ENCODE results near the gene RNF212B. TPM values are rescaled to one million over a fixed set of nuclear protein-coding genes. Genes with fewer than 3 reads are reported as not detected.

The RNF212B gene
- total RNA-seq, 2 experiments from 2014 or later: not detected

GRCh38 chr14:23248601-23249000, 10.9 kb downstream of the RNF212B start:
- no peak for TF ChIP-seq CTCF (IDR thresholded peaks at IDR 0.05)
- Histone ChIP-seq H3K4me1 (ENCODE audit: insufficient read depth, low read length) (no peaks in the 10 kb centered on the region), H3K27me3 (ENCODE audit: control insufficient read depth in 1 of 2, insufficient read depth in 2 of 2, low read length in 2 of 2) (no peaks in the 10 kb centered on the region), H3K36me3 (ENCODE audit: insufficient read depth, low read length) (no peaks in the 10 kb centered on the region), H3K27ac (ENCODE audit: low read depth in 1 of 2, low read length in 2 of 2) (no peak overlapping the region), H3K4me3 (ENCODE audit: low read length) (no peak overlapping the region), H3K9me3 (ENCODE audit: control insufficient read depth in 1 of 2, insufficient read depth in 1 of 2, low read length in 2 of 2) (no peaks in the 10 kb centered on the region)
- Mint-ChIP-seq H3K27me3 (peaks cover 38% of the 10 kb centered on the region), H3K36me3 (ENCODE audit: low read depth) (no peaks in the 10 kb centered on the region), H3K4me3 (no peak overlapping the region), H3K27ac (no peak overlapping the region), H3K9me3 (no peaks in the 10 kb centered on the region), H3K4me1 (ENCODE audit: low read depth) (no peaks in the 10 kb centered on the region)
- no peak for ATAC-seq (ENCODE audit: poor library complexity)
- intact Hi-C loops (cut with DNase I, micrococcal nuclease): no loop called here
- CTCF ChIA-PET: no interaction called here
- no peak for DNase-seq
- POLR2A ChIA-PET: no interaction called here

- POLR2A ChIA-PET: no interaction called here
- Mint-ChIP-seq H3K27me3 (peaks cover 38% of the 10 kb centered on the region), H3K36me3 (ENCODE audit: low read depth) (no peaks in the 10 kb centered on the region), H3K4me3 (no peak overlapping the region), H3K27ac (no peak overlapping the region), H3K4me1 (ENCODE audit: low read depth) (no peaks in the 10 kb centered on the region), H3K9me3 (no peaks in the 10 kb centered on the region)
- Histone ChIP-seq H3K27ac (ENCODE audit: low read depth in 1 of 2, low read length in 2 of 2) (no peak overlapping the region), H3K36me3 (ENCODE audit: insufficient read depth, low read length) (no peaks in the 10 kb centered on the region), H3K4me1 (ENCODE audit: insufficient read depth, low read length) (no peaks in the 10 kb centered on the region), H3K4me3 (ENCODE audit: low read length) (no peak overlapping the region), H3K9me3 (ENCODE audit: control insufficient read depth in 1 of 2, insufficient read depth in 1 of 2, low read length in 2 of 2) (no peaks in the 10 kb centered on the region), H3K27me3 (ENCODE audit: control insufficient read depth in 1 of 2, insufficient read depth in 2 of 2, low read length in 2 of 2) (no peaks in the 10 kb centered on the region)
- no peak for DNase-seq
- no peak for ATAC-seq (ENCODE audit: poor library complexity)
- CTCF ChIA-PET: no interaction called here
- intact Hi-C loops (cut with DNase I, micrococcal nuclease): no loop called here
- no peak for TF ChIP-seq CTCF (IDR thresholded peaks at IDR 0.05)
Measured at GRCh38 chr14:23249824-23250223, 12.1 kb downstream of the RNF212B start.

GRCh38 chr14:23252006-23252405, 14.3 kb downstream of the RNF212B start:
- intact Hi-C loops (cut with DNase I, micrococcal nuclease): no loop called here
- peaks cover 0 to 4% of the 10 kb centered on the region in 2 experiments for H3K27me3 ChIP-seq (ENCODE audit: control insufficient read depth in 1 of 2, insufficient read depth in 2 of 2, low read length in 2 of 2)
- H3K9me3 ChIP-seq (ENCODE audit: control insufficient read depth in 1 of 2, insufficient read depth in 1 of 2, low read length in 2 of 2): no peaks in the 10 kb centered on the region
- no peaks in the 10 kb centered on the region for H3K36me3 Mint-ChIP-seq (ENCODE audit: low read depth)
- H3K27ac Mint-ChIP-seq: no peak overlapping the region
- H3K27me3 Mint-ChIP-seq: peaks cover 38% of the 10 kb centered on the region
- H3K27ac ChIP-seq (ENCODE audit: low read depth in 1 of 2, low read length in 2 of 2): no peak overlapping the region
- ChIA-PET CTCF (no interaction called here), POLR2A (no interaction called here)
- no peaks in the 10 kb centered on the region for H3K9me3 Mint-ChIP-seq
- ATAC-seq (ENCODE audit: poor library complexity) (no peak), DNase-seq (no peak)
- no peak for TF ChIP-seq CTCF (IDR thresholded peaks at IDR 0.05)
- no peak overlapping the region for H3K4me3 Mint-ChIP-seq
- no peaks in the 10 kb centered on the region for H3K4me1 ChIP-seq (ENCODE audit: insufficient read depth, low read length)
- H3K36me3 ChIP-seq (ENCODE audit: insufficient read depth, low read length): no peaks in the 10 kb centered on the region
- H3K4me1 Mint-ChIP-seq (ENCODE audit: low read depth): no peaks in the 10 kb centered on the region
- no peak overlapping the region for H3K4me3 ChIP-seq (ENCODE audit: low read length)

Measured in CD4-positive, alpha-beta T cell (primary cell).